GM13976 (cell line): ENCODE measurements around the gene BEAN1.

Experiments used
- DNase-seq: peaks from one replicate; pipeline ENCODE4 v3.0.0; 2012; ENCODE audit warnings: low spot score
- in situ Hi-C: fragments of 300-500 bp; cut with MboI; formaldehyde crosslinking; loops from one replicate; pipeline ENCODE4 v1.12.0; 2022; ENCODE audit warnings: low sequenced_read_pairs, mixed read lengths, inconsistent platforms; ENCODE audit not compliant: unreplicated experiment
- TF ChIP-seq, protein P1 (sequence below): IDR thresholded peaks from 2 replicates; pipeline ENCODE4 v1.5.1; 2012; ENCODE audit warnings: borderline replicate concordance, mild to moderate bottlenecking; ENCODE audit not compliant: insufficient read depth; ENCODE audit errors: extremely low read depth, missing control alignments, control extremely low read depth

BEAN1 gene

DNA sequence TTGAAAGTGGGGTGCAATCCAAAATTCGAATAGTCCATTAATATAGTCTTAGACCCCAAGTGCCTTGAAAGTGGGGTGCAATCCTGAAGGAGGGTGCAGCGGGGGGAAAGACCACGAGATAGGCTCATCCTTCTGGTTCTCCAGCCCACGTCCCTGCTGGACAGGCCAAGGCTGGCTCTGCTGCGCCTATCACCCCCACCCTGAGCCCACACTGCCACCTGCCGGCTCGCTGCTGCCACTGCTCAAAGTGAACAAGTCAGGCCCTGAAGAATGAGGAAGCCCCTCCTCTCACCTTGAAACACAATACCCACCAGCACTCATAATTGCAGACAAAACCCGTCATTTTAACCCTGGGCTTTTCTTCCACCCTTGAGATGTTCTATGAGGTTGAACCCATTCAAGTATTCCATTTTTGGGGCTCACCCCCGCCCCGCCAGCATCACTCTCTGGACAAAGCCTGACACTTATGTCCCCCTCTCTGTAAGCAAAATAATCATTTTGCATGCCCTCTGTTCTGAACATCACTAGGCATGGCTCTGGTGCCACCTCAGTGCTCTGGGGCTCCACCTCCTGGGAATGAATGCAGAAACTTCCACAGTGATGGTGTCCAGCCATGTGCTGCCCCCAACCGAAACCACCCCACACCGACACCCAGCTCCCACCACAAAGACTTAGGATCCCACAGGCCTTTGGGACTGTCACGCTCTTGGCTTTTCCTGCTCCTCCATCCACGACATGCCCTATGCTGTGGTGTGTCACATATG lies 56.8 kb downstream of the BEAN1 start:
- in situ Hi-C loops: no loop called here
- DNase-seq: peak; percentile 87
- TF ChIP-seq, protein P1, sequence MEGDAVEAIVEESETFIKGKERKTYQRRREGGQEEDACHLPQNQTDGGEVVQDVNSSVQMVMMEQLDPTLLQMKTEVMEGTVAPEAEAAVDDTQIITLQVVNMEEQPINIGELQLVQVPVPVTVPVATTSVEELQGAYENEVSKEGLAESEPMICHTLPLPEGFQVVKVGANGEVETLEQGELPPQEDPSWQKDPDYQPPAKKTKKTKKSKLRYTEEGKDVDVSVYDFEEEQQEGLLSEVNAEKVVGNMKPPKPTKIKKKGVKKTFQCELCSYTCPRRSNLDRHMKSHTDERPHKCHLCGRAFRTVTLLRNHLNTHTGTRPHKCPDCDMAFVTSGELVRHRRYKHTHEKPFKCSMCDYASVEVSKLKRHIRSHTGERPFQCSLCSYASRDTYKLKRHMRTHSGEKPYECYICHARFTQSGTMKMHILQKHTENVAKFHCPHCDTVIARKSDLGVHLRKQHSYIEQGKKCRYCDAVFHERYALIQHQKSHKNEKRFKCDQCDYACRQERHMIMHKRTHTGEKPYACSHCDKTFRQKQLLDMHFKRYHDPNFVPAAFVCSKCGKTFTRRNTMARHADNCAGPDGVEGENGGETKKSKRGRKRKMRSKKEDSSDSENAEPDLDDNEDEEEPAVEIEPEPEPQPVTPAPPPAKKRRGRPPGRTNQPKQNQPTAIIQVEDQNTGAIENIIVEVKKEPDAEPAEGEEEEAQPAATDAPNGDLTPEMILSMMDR: peak; percentile 95

DNA sequence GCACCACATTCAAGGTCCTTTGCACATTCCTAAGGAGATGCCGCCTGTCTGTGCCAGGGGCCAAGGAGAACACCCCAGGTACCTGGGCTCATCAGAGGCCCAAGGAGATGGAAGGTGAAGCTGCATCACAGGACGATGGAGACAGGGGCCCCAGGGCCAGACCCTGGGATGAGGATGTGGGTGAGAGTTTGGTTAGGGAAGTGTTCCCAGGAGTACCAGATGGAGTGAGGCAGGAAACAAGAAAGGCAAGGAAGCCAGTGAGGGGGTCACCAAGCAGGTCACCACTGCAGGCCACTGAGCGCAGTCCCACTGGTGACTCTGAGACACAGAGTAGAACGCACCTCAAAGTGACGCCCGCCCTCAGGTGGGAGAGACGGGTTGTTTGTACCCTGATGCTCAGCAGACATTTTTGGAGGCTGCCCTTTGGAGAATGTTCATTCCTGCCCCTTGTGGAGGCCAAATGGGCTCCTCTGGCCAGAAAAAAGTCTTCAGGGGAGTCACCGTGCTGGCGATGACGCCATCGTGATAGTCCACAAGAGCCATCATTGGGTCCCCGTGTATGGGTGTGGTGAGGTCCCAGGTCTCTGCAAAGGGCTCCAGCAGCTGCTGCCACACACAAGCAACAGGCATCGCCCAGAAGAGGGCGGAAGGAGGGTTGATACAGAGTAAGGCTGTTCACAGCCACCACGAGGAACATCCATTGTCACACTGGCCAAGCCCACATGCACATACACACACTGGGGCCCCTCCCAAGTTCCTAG lies 57.5 kb downstream of the BEAN1 start:
- DNase-seq: no peak
- TF ChIP-seq, protein P1: no peak
- in situ Hi-C loops: no loop called here

DNA sequence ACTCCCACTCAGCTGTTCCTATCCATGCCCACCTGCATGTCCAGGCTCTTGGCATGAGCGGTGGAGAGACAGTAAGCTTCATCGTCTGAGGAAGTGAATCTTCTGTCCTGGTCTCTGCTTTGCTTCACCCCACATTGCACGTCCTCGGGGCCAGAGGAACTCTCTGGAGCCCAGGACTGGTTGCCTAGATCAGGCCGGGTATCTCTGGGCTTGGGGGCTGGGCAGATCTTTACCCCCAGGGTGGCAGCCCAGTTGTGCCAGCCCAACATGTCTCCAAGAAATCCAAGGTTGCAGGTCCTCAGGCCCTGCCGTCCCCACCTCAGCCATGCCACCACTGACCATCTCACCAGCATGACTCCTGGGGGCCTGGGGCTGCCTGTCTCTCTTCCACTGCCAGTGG lies 58.3 kb downstream of the BEAN1 start:
- in situ Hi-C loops: no loop called here
- DNase-seq: no peak
- TF ChIP-seq, protein P1: no peak

DNA sequence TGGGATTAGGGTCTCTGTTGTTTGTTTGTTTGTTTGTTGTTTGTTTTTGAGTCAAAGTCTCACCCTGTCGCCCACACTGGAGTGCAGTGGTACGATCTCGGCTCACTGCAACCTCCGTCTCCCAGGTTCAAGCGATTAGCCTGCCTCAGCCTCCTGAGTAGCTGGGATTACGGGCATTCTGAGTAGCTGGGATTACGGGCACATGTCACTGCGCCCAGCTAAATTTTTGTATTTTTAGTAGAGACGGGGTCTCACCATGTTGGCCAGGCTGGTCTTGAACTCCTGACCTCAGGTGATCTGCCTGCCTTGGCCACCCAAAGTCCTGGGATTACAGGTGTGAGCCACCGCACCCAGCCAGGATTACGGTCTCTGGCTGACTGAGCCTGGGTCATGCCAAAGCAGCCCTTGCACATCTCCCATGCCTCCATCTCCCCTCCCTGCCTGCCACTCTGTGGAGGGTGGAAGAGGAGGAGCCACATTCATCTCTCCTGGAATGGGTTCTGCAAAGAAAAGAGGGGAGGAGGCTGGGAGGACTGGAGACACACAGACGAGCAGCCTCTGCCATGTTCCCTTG lies 59.2 kb downstream of the BEAN1 start:
- TF ChIP-seq, protein P1: no peak
- in situ Hi-C loops: no loop called here
- DNase-seq: no peak

DNA sequence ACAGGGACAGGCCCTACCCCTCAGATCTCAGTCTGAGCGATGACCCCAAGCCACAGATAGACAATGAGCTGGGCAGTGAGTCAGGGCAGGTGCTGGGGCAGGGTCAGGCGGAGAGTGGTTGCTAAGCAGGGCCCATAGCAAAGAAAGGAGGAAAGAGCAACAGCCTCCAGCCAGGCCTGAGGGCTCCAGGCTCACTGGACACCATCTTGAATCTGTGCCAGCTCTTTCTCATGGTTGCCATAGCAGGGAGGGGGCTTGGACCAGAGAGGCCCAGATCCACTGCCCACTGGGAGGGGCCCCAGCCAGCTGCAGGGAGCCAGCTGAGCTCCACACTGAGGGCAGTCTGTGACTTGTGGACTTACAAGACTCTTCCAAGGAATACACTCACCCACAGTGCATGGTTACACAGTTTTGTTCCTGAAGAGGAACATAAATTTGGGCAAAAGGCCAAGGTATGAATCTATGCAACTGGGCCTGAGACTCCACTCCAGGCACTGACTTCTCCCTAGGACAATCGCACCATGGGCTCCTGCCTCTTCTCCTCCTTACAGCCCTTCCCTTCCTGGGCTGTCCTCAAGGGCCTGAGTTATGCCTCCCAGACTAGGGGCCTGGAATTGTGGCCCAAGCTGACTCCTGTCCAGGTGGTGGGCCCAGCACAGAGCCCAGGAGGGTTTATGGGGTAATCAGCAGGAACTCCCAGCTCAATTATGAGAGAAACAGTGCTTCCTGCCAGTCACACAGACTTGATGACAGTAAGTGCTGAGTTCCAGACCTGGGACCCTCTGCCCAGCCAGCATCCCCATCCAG lies 59.9 kb downstream of the BEAN1 start:
- TF ChIP-seq, protein P1: no peak
- in situ Hi-C loops: no loop called here

DNA sequence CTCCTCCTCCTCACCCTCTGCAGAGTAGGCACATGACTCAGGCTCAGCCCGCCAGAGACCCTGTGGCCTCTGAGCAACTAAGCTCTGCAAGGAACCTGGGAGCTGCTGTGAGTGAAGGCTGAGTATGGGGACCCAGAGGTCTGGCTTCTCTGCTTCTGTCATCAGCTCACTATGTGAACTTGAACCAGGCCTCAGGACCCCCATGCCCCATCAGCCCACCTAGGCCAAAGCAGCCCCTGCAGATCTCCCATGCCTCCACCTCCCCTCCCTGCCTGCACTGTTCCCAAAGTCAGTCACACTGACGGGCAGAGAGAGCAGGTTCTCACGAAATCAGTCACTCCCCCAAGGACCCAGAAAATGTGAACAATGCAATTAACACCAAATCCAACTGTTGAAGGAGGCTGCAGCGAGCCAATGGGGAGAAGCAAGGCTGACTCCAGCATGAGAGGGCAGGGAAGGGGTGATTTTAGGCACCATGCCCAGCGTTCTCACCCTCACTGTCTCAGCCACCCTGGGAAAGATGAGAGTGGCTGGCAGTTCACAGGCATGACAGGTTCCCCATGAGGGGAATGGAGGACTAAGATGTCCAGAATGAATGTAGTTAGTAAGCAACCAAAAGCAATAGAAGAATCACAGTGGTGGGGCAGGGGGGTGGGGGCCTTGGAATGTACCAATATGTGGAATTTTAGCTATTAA lies 60.6 kb downstream of the BEAN1 start:
- DNase-seq: no peak
- in situ Hi-C loops: no loop called here
- TF ChIP-seq, protein P1: no peak

More for the DNA sequence above, 59.9 kb downstream of the BEAN1 start:
- DNase-seq: no peak
